ENCODE data around the gene ACOT13. TPM values are rescaled to one million over a fixed set of nuclear protein-coding genes. Genes with fewer than 3 reads are reported as not detected.
"Not testable (repeated sequence)": the region's sequence is repeated elsewhere in the genome, so short reads cannot be mapped to it uniquely, and the experiment has no call there.

ACOT13 gene
- total RNA-seq, 1 donor from 2014 or later, result 28.1 TPM

DNA sequence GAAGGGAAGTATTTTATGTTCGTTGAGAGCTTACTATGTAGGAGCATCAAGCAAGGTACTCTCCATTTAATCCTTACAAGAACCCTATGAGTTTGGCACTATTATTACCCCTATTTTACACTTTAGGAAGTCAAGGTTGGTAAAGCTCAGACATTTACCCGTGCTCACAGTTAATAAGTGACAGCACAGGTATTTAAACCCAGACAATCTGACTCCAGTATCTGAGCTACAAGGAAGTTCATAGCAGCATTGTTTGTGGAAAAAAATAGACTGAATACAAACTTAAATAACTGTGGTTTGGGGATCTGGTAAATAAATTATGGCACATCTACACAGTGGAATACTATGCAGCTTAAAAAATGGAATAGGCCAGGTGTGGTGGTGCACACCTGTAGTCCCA is 86.7 kb downstream of the ACOT13 start:
- intact Hi-C loops (cut with DNase I), result no loop called here
- H3K4me3 ChIP-seq, result no peak overlapping the region
- no peak for ATAC-seq
- no peaks in the 10 kb centered on the region for H3K4me1 ChIP-seq
- no peaks in the 10 kb centered on the region for H3K9me3 ChIP-seq
- TF ChIP-seq, protein P1, sequence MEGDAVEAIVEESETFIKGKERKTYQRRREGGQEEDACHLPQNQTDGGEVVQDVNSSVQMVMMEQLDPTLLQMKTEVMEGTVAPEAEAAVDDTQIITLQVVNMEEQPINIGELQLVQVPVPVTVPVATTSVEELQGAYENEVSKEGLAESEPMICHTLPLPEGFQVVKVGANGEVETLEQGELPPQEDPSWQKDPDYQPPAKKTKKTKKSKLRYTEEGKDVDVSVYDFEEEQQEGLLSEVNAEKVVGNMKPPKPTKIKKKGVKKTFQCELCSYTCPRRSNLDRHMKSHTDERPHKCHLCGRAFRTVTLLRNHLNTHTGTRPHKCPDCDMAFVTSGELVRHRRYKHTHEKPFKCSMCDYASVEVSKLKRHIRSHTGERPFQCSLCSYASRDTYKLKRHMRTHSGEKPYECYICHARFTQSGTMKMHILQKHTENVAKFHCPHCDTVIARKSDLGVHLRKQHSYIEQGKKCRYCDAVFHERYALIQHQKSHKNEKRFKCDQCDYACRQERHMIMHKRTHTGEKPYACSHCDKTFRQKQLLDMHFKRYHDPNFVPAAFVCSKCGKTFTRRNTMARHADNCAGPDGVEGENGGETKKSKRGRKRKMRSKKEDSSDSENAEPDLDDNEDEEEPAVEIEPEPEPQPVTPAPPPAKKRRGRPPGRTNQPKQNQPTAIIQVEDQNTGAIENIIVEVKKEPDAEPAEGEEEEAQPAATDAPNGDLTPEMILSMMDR (IDR thresholded peaks at IDR 0.05), result no peak
- H3K36me3 ChIP-seq, result no peaks in the 10 kb centered on the region
- DNase-seq, result no peak
- no peak overlapping the region for H3K27ac ChIP-seq
- H3K27me3 ChIP-seq, result no peaks in the 10 kb centered on the region

- intact Hi-C loops (cut with DNase I); DNase-seq; H3K4me1 ChIP-seq: not testable (repeated sequence)
These were observed 87.5 kb downstream of the ACOT13 start for GRCh38 chr6:24754378-24754777.

More at GRCh38 chr6:24754378-24754777, 87.5 kb downstream of the ACOT13 start:
- not testable (repeated sequence) for ATAC-seq, H3K4me3 ChIP-seq, H3K27ac ChIP-seq, H3K9me3 ChIP-seq, H3K27me3 ChIP-seq, H3K36me3 ChIP-seq

Other genes with a start within 250 kb of the ACOT13 start
- 3.1 TPM for gene GPLD1, start 177.5 kb upstream of the ACOT13 start, total RNA-seq
- 15.5 TPM for gene ALDH5A1, start 172.1 kb upstream of the ACOT13 start, total RNA-seq
- gene KIAA0319, start 20.9 kb upstream of the ACOT13 start, total RNA-seq, result 1.1 TPM
- gene TDP2, start 178 bp upstream of the ACOT13 start, total RNA-seq, result 42.3 TPM
- 120 TPM for gene C6orf62, start 52.1 kb downstream of the ACOT13 start, total RNA-seq
- 10.0 TPM for gene GMNN, start 107.9 kb downstream of the ACOT13 start, total RNA-seq
- not detected for gene ARMH2, start 131.8 kb downstream of the ACOT13 start, total RNA-seq